ENCODE data around the gene RCSD1.

GRCh38 chr1:167602840-167603239, 27.2 kb upstream of the RCSD1 start:
- TF ChIP-seq POLR2AphosphoS5 (IDR thresholded peaks at IDR 0.05): no peak
- TF ChIP-seq, protein P1, sequence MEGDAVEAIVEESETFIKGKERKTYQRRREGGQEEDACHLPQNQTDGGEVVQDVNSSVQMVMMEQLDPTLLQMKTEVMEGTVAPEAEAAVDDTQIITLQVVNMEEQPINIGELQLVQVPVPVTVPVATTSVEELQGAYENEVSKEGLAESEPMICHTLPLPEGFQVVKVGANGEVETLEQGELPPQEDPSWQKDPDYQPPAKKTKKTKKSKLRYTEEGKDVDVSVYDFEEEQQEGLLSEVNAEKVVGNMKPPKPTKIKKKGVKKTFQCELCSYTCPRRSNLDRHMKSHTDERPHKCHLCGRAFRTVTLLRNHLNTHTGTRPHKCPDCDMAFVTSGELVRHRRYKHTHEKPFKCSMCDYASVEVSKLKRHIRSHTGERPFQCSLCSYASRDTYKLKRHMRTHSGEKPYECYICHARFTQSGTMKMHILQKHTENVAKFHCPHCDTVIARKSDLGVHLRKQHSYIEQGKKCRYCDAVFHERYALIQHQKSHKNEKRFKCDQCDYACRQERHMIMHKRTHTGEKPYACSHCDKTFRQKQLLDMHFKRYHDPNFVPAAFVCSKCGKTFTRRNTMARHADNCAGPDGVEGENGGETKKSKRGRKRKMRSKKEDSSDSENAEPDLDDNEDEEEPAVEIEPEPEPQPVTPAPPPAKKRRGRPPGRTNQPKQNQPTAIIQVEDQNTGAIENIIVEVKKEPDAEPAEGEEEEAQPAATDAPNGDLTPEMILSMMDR (IDR thresholded peaks at IDR 0.05): no peak

Data from prostate gland (tissue), 2 donors.